Glutamatergic neuron (in vitro differentiated cells): ENCODE data around the gene TMEM114. TPM values are rescaled to one million over a fixed set of nuclear protein-coding genes. Genes with fewer than 3 reads are reported as not detected.

Source experiments
- DNase-seq: peaks from one replicate; pipeline ENCODE4 v3.0.0; 2022
- H3K27ac Mint-ChIP-seq: one replicate; pipeline ENCODE4 v1.8.0; 2020; ENCODE audit warnings: mild to moderate bottlenecking, mixed read lengths, inconsistent platforms; ENCODE audit not compliant: unreplicated experiment
- H3K27me3 Mint-ChIP-seq: one replicate; pipeline ENCODE4 v1.8.0; 2020; ENCODE audit warnings: mild to moderate bottlenecking, moderate library complexity, mixed read lengths, inconsistent platforms; ENCODE audit not compliant: unreplicated experiment
- H3K36me3 Mint-ChIP-seq: one replicate; pipeline ENCODE4 v1.8.0; 2020; ENCODE audit warnings: mild to moderate bottlenecking, mixed read lengths, inconsistent platforms; ENCODE audit not compliant: unreplicated experiment
- H3K4me1 Mint-ChIP-seq: one replicate; pipeline ENCODE4 v1.8.0; 2020; ENCODE audit warnings: mild to moderate bottlenecking, low read depth, mixed read lengths, inconsistent platforms; ENCODE audit not compliant: unreplicated experiment
- H3K4me3 Mint-ChIP-seq: one replicate; pipeline ENCODE4 v1.8.0; 2020; ENCODE audit warnings: mild to moderate bottlenecking, mixed read lengths, inconsistent platforms; ENCODE audit not compliant: unreplicated experiment
- H3K9me3 Mint-ChIP-seq: one replicate; pipeline ENCODE4 v1.8.0; 2020; ENCODE audit warnings: mild to moderate bottlenecking, moderate library complexity, mixed read lengths, inconsistent platforms; ENCODE audit not compliant: unreplicated experiment
- CTCF ChIP-seq: fragments of 200-600 bp; sonication (generic); IDR thresholded peaks from one replicate; pipeline ENCODE4 v1.5.0; 2021; ENCODE audit not compliant: partially characterized antibody, unreplicated experiment
- total RNA-seq: library from RNA; stranded (reverse); fragmentation: NEBNext Ultra II Directional; extraction: Animal tissue kit (Norgen Biotek cat#: 25700); gene quantifications from one replicate; pipeline ENCODE4 v1.2.1, GENCODE V29; 2021; ENCODE audit not compliant: unreplicated experiment

Gene TMEM114
- total RNA-seq, 1 donor from 2014 or later: not detected

- H3K27me3 Mint-ChIP-seq: peaks cover 3% of the 10 kb centered on the region
- TF ChIP-seq CTCF: no peak
- no peak for DNase-seq
- H3K4me3 Mint-ChIP-seq: no peak overlapping the region
- H3K9me3 Mint-ChIP-seq: peaks cover 4% of the 10 kb centered on the region
- H3K27ac Mint-ChIP-seq: no peak overlapping the region
- no peaks in the 10 kb centered on the region for H3K36me3 Mint-ChIP-seq
- H3K4me1 Mint-ChIP-seq: no peaks in the 10 kb centered on the region
Observed at GRCh38 chr16:8530752-8531384, 59.4 kb downstream of the TMEM114 start.

GRCh38 chr16:8528471-8528870, 61.8 kb downstream of the TMEM114 start:
- peaks cover 2% of the 10 kb centered on the region for H3K27me3 Mint-ChIP-seq
- no peak overlapping the region for H3K27ac Mint-ChIP-seq
- no peak for DNase-seq
- peaks cover 5% of the 10 kb centered on the region for H3K9me3 Mint-ChIP-seq
- no peak for TF ChIP-seq CTCF
- H3K36me3 Mint-ChIP-seq: no peaks in the 10 kb centered on the region
- H3K4me3 Mint-ChIP-seq: no peak overlapping the region
- no peaks in the 10 kb centered on the region for H3K4me1 Mint-ChIP-seq

- Mint-ChIP-seq H3K9me3 (peaks cover 6% of the 10 kb centered on the region), H3K36me3 (no peaks in the 10 kb centered on the region), H3K27me3 (peaks cover 5% of the 10 kb centered on the region)
Observed at GRCh38 chr16:8523932-8524331, 66.4 kb downstream of the TMEM114 start.

GRCh38 chr16:8522757-8523156, 67.6 kb downstream of the TMEM114 start:
- Mint-ChIP-seq H3K27me3 (peaks cover 3% of the 10 kb centered on the region), H3K27ac (no peak overlapping the region), H3K36me3 (no peaks in the 10 kb centered on the region), H3K9me3 (peaks cover 8% of the 10 kb centered on the region), H3K4me1 (peaks cover 3% of the 10 kb centered on the region), H3K4me3 (no peak overlapping the region)
- TF ChIP-seq CTCF: no peak
- DNase-seq: no peak

More at GRCh38 chr16:8523932-8524331, 66.4 kb downstream of the TMEM114 start:
- DNase-seq: no peak
- Mint-ChIP-seq H3K4me1 (peaks cover 3% of the 10 kb centered on the region), H3K4me3 (no peak overlapping the region), H3K27ac (no peak overlapping the region)
- TF ChIP-seq CTCF: no peak

GRCh38 chr16:8519643-8520042, 70.7 kb downstream of the TMEM114 start:
- H3K36me3 Mint-ChIP-seq: no peaks in the 10 kb centered on the region
- H3K4me3 Mint-ChIP-seq: no peak overlapping the region
- H3K4me1 Mint-ChIP-seq: peaks cover 3% of the 10 kb centered on the region
- H3K27ac Mint-ChIP-seq: no peak overlapping the region
- H3K27me3 Mint-ChIP-seq: peaks cover 3% of the 10 kb centered on the region
- no peak for TF ChIP-seq CTCF
- peaks cover 13% of the 10 kb centered on the region for H3K9me3 Mint-ChIP-seq
- no peak for DNase-seq
